ENCODE measurements around the gene DLL4.
"Not testable (repeated sequence)": the region's sequence is repeated elsewhere in the genome, so short reads cannot be mapped to it uniquely, and the experiment has no call there.

The DLL4 gene

GRCh38 chr15:40943764-40944365, 14.7 kb downstream of the DLL4 start:
- DNase-seq = no peak

- no peak for DNase-seq
These were observed 15.6 kb downstream of the DLL4 start for GRCh38 chr15:40944510-40945296.

GRCh38 chr15:40948706-40949473, 19.8 kb downstream of the DLL4 start:
- DNase-seq = no peak

- no peak for DNase-seq
These were observed 20.6 kb downstream of the DLL4 start for GRCh38 chr15:40949756-40950207.

GRCh38 chr15:40951764-40952163, 22.6 kb downstream of the DLL4 start:
- no peak for DNase-seq

GRCh38 chr15:40952301-40952900, 23.3 kb downstream of the DLL4 start:
- no peak for DNase-seq

- peak; percentile 87 for DNase-seq
These were observed 24.0 kb downstream of the DLL4 start, which contains the start of gene CHAC1 for GRCh38 chr15:40952901-40953712. CHAC1 (plus strand) TSS chr15:40953471; CDS start chr15:40953584, 113 bp downstream.

GRCh38 chr15:40953713-40954074, 24.6 kb downstream of the DLL4 start:
- no peak for DNase-seq

GRCh38 chr15:40954158-40954848, 25.2 kb downstream of the DLL4 start:
- DNase-seq = not testable (repeated sequence)

GRCh38 chr15:40955141-40955903, 26.2 kb downstream of the DLL4 start:
- no peak for DNase-seq

GRCh38 chr15:40955930-40956540, 26.9 kb downstream of the DLL4 start:
- DNase-seq = no peak

- DNase-seq = no peak
These were observed 27.4 kb downstream of the DLL4 start for GRCh38 chr15:40956541-40956982.

- DNase-seq = no peak
These were observed 28.0 kb downstream of the DLL4 start for GRCh38 chr15:40957041-40957555.

GRCh38 chr15:40957581-40958051, 28.5 kb downstream of the DLL4 start:
- DNase-seq = no peak

- no peak for DNase-seq
These were observed 29.0 kb downstream of the DLL4 start for GRCh38 chr15:40958146-40958545.

- no peak for DNase-seq
These were observed 29.6 kb downstream of the DLL4 start for GRCh38 chr15:40958723-40959122.

- no peak for DNase-seq
These were observed 30.4 kb downstream of the DLL4 start for GRCh38 chr15:40959331-40960141.

- DNase-seq = no peak
These were observed 31.2 kb downstream of the DLL4 start for GRCh38 chr15:40960151-40960885.

Data from NCI-H510A (cell line).